Coronary artery (tissue), 2 donors: ENCODE results near the gene RBM15B.
"Not testable (repeated sequence)": the region's sequence is repeated elsewhere in the genome, so short reads cannot be mapped to it uniquely, and the experiment has no call there.

Experiments
- DNase-seq: peaks from one replicate; pipeline ENCODE4 v3.0.0-alpha.2; 2017; ENCODE audit warnings: low spot score
- H3K27ac ChIP-seq, 2 donors: fragments of 200-600 bp; sonication (generic); one replicate each; pipeline ENCODE4 v1.5.1; 2016 to 2019
- H3K4me3 ChIP-seq: fragments of 200-600 bp; sonication (generic); 2 replicates; pipeline ENCODE4 v1.5.1; 2016; ENCODE audit warnings: mild to moderate bottlenecking, moderate library complexity
- CTCF ChIP-seq: fragments of 200-600 bp; sonication (generic); IDR thresholded peaks from one replicate; pipeline ENCODE4 v1.5.1; 2019; ENCODE audit warnings: antibody characterized with exemption

The RBM15B gene

DNA sequence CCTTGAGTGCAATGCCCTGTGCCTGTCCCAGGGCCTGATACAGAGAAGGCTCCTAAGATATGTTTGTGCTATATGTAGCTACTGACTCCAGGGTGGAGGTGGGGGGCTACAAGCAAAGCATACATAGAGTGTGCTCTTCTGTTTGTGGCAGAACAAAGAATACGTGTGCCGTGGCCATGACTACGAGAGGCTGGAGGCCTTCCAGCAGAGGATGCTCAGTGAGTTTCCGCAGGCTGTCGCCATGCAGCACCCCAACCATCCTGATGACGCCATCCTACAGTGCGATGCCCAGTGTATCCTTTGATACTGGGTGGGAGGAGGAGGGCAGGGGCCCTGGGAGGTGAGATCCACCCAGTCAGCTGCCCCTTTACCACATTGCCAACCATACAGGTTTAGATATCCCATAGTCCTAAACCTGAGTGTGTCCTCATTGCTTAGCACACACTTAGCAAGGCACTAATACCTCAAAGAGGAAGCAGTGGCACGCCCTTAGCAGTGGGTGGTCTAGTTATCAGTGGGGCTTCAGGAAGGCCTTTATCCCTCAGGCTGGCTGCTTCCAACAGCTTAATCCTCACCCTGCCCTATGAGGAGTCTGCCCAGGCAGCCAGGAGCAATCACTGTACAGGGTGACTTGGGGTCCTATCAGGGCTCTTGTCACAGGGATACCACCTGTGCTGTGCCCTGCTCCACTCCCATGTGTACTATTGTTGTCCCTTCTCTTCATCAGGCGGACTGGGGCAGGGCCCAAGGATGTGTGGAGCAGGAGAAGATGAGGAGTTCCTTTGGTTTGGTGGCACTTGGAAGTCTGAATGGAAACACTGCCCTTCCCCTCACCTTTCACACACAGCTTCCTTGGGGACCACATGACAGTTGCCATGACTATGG lies 36.1 kb upstream of the RBM15B start:
- H3K27ac ChIP-seq = no peak overlapping the region
- DNase-seq = no peak
- no peak for TF ChIP-seq CTCF
- H3K4me3 ChIP-seq = no peak overlapping the region

GRCh38 chr3:51355891-51356578 lies 35.0 kb upstream of the RBM15B start:
- no peak for TF ChIP-seq CTCF
- DNase-seq = no peak
- Histone ChIP-seq H3K4me3 (no peak overlapping the region), H3K27ac (no peak overlapping the region)

GRCh38 chr3:51357856-51358255 lies 33.2 kb upstream of the RBM15B start:
- no peak overlapping the region for H3K4me3 ChIP-seq
- no peak for TF ChIP-seq CTCF
- no peak overlapping the region for H3K27ac ChIP-seq
- DNase-seq = no peak

DNA sequence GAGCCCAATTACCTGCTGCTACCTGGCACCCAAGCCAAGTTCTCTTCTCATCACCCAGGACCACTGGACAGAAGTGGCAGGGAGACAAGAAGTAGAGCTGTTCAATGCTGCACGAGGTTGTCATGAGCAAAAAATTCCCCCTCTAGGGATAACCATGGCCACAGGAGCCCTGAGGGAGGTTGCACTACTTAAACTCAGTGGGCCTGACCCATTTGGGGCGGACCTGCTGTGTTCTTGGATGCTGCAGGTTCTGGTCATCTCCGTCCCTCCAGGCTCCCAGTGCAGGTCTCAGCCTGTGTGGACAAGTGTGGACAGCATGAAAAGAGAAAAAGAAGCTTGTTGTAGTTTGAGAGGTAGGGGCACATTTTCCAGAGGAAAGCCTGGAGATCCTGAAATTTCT lies 32.1 kb upstream of the RBM15B start:
- no peak for DNase-seq
- no peak for TF ChIP-seq CTCF
- Histone ChIP-seq H3K4me3 (no peak overlapping the region), H3K27ac (no peak overlapping the region)

- Histone ChIP-seq H3K4me3 (no peak overlapping the region), H3K27ac (no peak overlapping the region)
- DNase-seq = no peak
- no peak for TF ChIP-seq CTCF
Measured at GRCh38 chr3:51360806-51361205, 30.3 kb upstream of the RBM15B start.

- DNase-seq = no peak
- no peak for TF ChIP-seq CTCF
- Histone ChIP-seq H3K27ac (no peak overlapping the region), H3K4me3 (no peak overlapping the region)
Measured at GRCh38 chr3:51361746-51362145, 29.3 kb upstream of the RBM15B start.

DNA sequence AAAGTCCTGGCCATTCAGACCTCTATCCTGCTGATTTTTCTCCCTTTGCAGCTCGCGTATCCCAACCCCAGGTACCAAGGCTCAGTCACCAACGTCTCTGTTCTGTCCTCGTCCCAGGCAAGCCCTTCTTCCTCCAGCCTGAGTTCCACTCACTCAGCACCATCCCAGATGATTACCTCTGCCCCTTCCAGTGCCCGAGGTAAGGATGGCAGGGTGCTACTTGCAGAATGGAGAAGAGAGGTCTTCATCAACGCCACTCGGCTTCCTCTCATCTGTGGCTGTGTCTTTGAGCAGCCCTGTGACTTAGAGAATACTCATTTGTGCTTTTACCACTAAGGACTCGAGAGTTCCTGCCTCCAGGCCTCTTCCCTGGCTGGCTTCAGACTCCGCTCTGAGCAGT lies 28.6 kb upstream of the RBM15B start:
- TF ChIP-seq CTCF = no peak
- DNase-seq = no peak
- Histone ChIP-seq H3K4me3 (no peak overlapping the region), H3K27ac (no peak overlapping the region)

DNA sequence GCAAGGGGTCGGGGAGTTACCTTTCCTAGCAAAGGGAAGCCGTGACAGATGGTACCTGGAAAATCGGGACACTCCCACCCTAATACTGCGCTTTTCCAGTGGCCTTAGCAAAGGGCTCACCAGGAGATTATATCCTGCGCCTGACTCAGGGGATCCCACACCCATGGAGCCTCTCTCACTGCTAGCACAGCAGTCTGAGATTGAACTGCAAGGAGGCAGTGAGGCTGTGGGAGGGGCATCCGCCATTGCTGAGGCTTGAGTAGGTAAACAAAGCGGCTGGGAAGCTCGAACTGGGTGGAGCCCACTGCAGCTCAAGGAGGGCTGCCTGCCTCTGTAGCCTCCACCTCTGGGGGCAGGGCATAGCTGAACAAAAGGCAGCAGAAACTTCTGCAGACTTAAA lies 22.8 kb upstream of the RBM15B start:
- not testable (repeated sequence) for H3K4me3 ChIP-seq, DNase-seq, H3K27ac ChIP-seq
